HG02798 (cell line): ENCODE data around the gene CRNKL1.

Source experiments
- ATAC-seq: cut with Tn5 transposase; IDR thresholded peaks from one replicate; pipeline ENCODE4 v1.9.1; 2021; ENCODE audit warnings: mild to moderate bottlenecking; ENCODE audit not compliant: unreplicated experiment, poor library complexity

Gene CRNKL1

GRCh38 chr20:19986419-19986818 is 65.8 kb downstream of the CRNKL1 start:
- ATAC-seq: no peak
